GM21723 (cell line): ENCODE results near the gene DNAJC11.
"Not testable (repeated sequence)": the region's sequence is repeated elsewhere in the genome, so short reads cannot be mapped to it uniquely, and the experiment has no call there.

ENCODE experiments used
- ATAC-seq: cut with Tn5 transposase; IDR thresholded peaks from one replicate; pipeline ENCODE4 v1.9.1; 2021; ENCODE audit warnings: mild to moderate bottlenecking, moderate library complexity; ENCODE audit not compliant: unreplicated experiment

DNAJC11 gene

GRCh38 chr1:6653436-6654290, 48.0 kb downstream of the DNAJC11 start:
- ATAC-seq = no peak

- ATAC-seq = no peak
Observed at GRCh38 chr1:6652986-6653385, 48.6 kb downstream of the DNAJC11 start.

GRCh38 chr1:6651909-6652308, 49.7 kb downstream of the DNAJC11 start:
- ATAC-seq = no peak

GRCh38 chr1:6648556-6648955, 53.1 kb downstream of the DNAJC11 start:
- no peak for ATAC-seq

GRCh38 chr1:6646499-6647148, 55.0 kb downstream of the DNAJC11 start:
- no peak for ATAC-seq

GRCh38 chr1:6645018-6645417, 56.6 kb downstream of the DNAJC11 start:
- ATAC-seq = no peak

- not testable (repeated sequence) for ATAC-seq
Observed at GRCh38 chr1:6640867-6641266, 60.7 kb downstream of the DNAJC11 start.

GRCh38 chr1:6638226-6638625, 63.4 kb downstream of the DNAJC11 start:
- no peak for ATAC-seq

- no peak for ATAC-seq
Observed at GRCh38 chr1:6637770-6638169, 63.8 kb downstream of the DNAJC11 start.

- ATAC-seq = not testable (repeated sequence)
Observed at GRCh38 chr1:6636778-6637177, 64.8 kb downstream of the DNAJC11 start.

GRCh38 chr1:6635910-6636760, 65.5 kb downstream of the DNAJC11 start:
- no peak for ATAC-seq

GRCh38 chr1:6635161-6635909, 66.3 kb downstream of the DNAJC11 start:
- ATAC-seq = no peak

GRCh38 chr1:6634371-6635052, 67.1 kb downstream of the DNAJC11 start:
- ATAC-seq = no peak

- no peak for ATAC-seq
Observed at GRCh38 chr1:6632588-6633514, 68.8 kb downstream of the DNAJC11 start.

- no peak for ATAC-seq
Observed at GRCh38 chr1:6631058-6631457, 70.6 kb downstream of the DNAJC11 start.

GRCh38 chr1:6630027-6630426, 71.6 kb downstream of the DNAJC11 start:
- no peak for ATAC-seq

- ATAC-seq = no peak
Observed at GRCh38 chr1:6628971-6629479, 72.6 kb downstream of the DNAJC11 start.

- no peak for ATAC-seq
Observed at GRCh38 chr1:6627841-6628545, 73.6 kb downstream of the DNAJC11 start.
